Fibroblast of lung (primary cell): ENCODE results near the gene HAUS7. TPM values are rescaled to one million over a fixed set of nuclear protein-coding genes. Genes with fewer than 3 reads are reported as not detected.

Source experiments
- DNase-seq, 2 donors: peaks; one replicate each; pipeline versions ENCODE4 v3.0.0 to v3.0.0-alpha.2; 2010; ENCODE audit warnings: low read depth in 2 of 2
- H2AFZ ChIP-seq: 2 replicates; pipeline ENCODE4 v1.5.1; 2012; ENCODE audit warnings: low read length, control low read depth, inconsistent platforms
- H3K27ac ChIP-seq: 2 replicates; pipeline ENCODE4 v1.5.1; 2011; ENCODE audit warnings: low read length, control low read depth; ENCODE audit not compliant: insufficient read depth
- H3K27me3 ChIP-seq: 2 replicates; pipeline ENCODE4 v1.5.1; 2011; ENCODE audit warnings: mild to moderate bottlenecking, low read length; ENCODE audit not compliant: control insufficient read depth, insufficient read depth
- H3K36me3 ChIP-seq: 2 replicates; pipeline ENCODE4 v1.5.1; 2011; ENCODE audit warnings: low read length; ENCODE audit not compliant: control insufficient read depth, insufficient read depth
- H3K4me1 ChIP-seq: 2 replicates; pipeline ENCODE4 v1.5.1; 2011; ENCODE audit warnings: low read length; ENCODE audit not compliant: control insufficient read depth, insufficient read depth; ENCODE audit errors: extremely low read depth
- H3K4me2 ChIP-seq: 2 replicates; pipeline ENCODE4 v1.5.1; 2011; ENCODE audit warnings: low read length, control low read depth; ENCODE audit not compliant: insufficient read depth; ENCODE audit errors: extremely low read depth
- H3K4me3 ChIP-seq, 4 experiments: fragments of 200-600 bp in 1 of 4; sonication (generic) in 1 of 4; replicated peaks in 1 of 4; 2 replicates each; pipeline ENCODE4 v1.5.1; 2011 to 2016; ENCODE audit warnings: low read length in 4 of 4, low read depth in 3 of 4, mild to moderate bottlenecking in 3 of 4, control low read depth in 2 of 4, inconsistent platforms in 1 of 4, mixed read lengths in 1 of 4; ENCODE audit not compliant: insufficient read depth in 1 of 4; ENCODE audit errors: control extremely low read depth in 1 of 4
- H3K79me2 ChIP-seq: 2 replicates; pipeline ENCODE4 v1.5.1; 2012; ENCODE audit warnings: mild to moderate bottlenecking, low read length, inconsistent platforms; ENCODE audit not compliant: control insufficient read depth, insufficient read depth
- H3K9ac ChIP-seq: 2 replicates; pipeline ENCODE4 v1.5.1; 2011; ENCODE audit warnings: mild to moderate bottlenecking, low read length, control low read depth; ENCODE audit not compliant: insufficient read depth
- H3K9me3 ChIP-seq: 2 replicates; pipeline ENCODE4 v1.5.1; 2012; ENCODE audit warnings: low read depth, low read length; ENCODE audit not compliant: control insufficient read depth, insufficient read depth
- H4K20me1 ChIP-seq: 2 replicates; pipeline ENCODE4 v1.5.1; 2011; ENCODE audit warnings: low read length; ENCODE audit not compliant: control insufficient read depth, insufficient read depth; ENCODE audit errors: extremely low read depth
- EZH2 ChIP-seq: IDR thresholded peaks from 2 replicates; pipeline ENCODE4 v1.5.1; 2012; ENCODE audit warnings: low read length, control low read depth, mild to moderate bottlenecking; ENCODE audit errors: missing control alignments
- polyA plus RNA-seq, 2 donors: library from polyadenylated mRNA; depleted of rRNA in 1 of 2; stranded (reverse) in 1 of 2; unstranded in 1 of 2; fragments of >200 nt; gene quantifications; 2 replicates each; pipeline ENCODE4 v1.2.1, GENCODE V29; 2011 to 2012; ENCODE audit warnings: missing spikeins in 1 of 2
- total RNA-seq: library from RNA; depleted of rRNA; stranded (reverse); fragments of >200 nt; gene quantifications from 2 replicates; pipeline ENCODE4 v1.2.1, GENCODE V29; 2014
- TF ChIP-seq, protein P1 (sequence below), 2 donors: IDR thresholded peaks in 1 of 2; conservative IDR thresholded peaks in 1 of 2; 1 replicate in 1 of 2; 2 replicates in 1 of 2; pipeline ENCODE4 v1.5.1; 2011 to 2012; ENCODE audit warnings: low read length in 2 of 2, control low read depth in 1 of 2, inconsistent platforms in 1 of 2, low read depth in 1 of 2, mild to moderate bottlenecking in 1 of 2

HAUS7 gene
- total and polyA plus RNA-seq, 2 donors (not counting 1 experiment from before 2014, with no cell fraction given) = 7.3 to 10.4 TPM

DNA sequence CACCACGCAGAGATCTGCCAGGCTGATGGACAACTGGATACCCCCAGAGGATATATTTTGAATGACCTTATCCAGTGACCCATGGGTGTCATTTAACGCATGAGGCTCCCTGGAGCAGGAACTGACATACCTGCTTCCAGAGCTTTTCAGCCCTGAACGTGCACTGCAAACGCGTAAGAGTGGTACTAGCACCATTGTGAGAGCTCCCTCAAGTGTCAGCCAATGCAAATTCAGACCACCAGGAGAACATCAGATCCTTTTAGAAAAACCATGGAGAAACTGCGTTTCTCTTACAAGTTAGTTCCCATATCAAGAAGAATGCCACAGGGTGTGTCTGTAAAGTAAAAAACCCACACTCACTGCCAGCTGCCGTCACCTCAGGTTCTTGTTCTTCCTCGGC, 31.8 kb downstream of the HAUS7 start:
- H3K4me3 ChIP-seq = no peak overlapping the region
- H2AFZ ChIP-seq = no peak overlapping the region
- TF ChIP-seq EZH2 = no peak
- TF ChIP-seq, protein P1, sequence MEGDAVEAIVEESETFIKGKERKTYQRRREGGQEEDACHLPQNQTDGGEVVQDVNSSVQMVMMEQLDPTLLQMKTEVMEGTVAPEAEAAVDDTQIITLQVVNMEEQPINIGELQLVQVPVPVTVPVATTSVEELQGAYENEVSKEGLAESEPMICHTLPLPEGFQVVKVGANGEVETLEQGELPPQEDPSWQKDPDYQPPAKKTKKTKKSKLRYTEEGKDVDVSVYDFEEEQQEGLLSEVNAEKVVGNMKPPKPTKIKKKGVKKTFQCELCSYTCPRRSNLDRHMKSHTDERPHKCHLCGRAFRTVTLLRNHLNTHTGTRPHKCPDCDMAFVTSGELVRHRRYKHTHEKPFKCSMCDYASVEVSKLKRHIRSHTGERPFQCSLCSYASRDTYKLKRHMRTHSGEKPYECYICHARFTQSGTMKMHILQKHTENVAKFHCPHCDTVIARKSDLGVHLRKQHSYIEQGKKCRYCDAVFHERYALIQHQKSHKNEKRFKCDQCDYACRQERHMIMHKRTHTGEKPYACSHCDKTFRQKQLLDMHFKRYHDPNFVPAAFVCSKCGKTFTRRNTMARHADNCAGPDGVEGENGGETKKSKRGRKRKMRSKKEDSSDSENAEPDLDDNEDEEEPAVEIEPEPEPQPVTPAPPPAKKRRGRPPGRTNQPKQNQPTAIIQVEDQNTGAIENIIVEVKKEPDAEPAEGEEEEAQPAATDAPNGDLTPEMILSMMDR (conservative IDR thresholded peaks at IDR 0.05 in 1 of 2, IDR thresholded peaks at IDR 0.05 in 1 of 2; ENCODE audit: low read depth in 1 of 2, low read length in 2 of 2) = peak in 1 of 2 donors; percentile 38
- H4K20me1 ChIP-seq = no peaks in the 10 kb centered on the region
- no peak overlapping the region for H3K27ac ChIP-seq
- H3K27me3 ChIP-seq = no peaks in the 10 kb centered on the region
- H3K4me1 ChIP-seq = no peaks in the 10 kb centered on the region
- H3K36me3 ChIP-seq = no peaks in the 10 kb centered on the region
- no peaks in the 10 kb centered on the region for H3K79me2 ChIP-seq
- peak in 1 of 2 donors; percentile 18 for DNase-seq
- no peak overlapping the region for H3K9ac ChIP-seq
- H3K9me3 ChIP-seq = no peaks in the 10 kb centered on the region
- H3K4me2 ChIP-seq = no peak overlapping the region

DNA sequence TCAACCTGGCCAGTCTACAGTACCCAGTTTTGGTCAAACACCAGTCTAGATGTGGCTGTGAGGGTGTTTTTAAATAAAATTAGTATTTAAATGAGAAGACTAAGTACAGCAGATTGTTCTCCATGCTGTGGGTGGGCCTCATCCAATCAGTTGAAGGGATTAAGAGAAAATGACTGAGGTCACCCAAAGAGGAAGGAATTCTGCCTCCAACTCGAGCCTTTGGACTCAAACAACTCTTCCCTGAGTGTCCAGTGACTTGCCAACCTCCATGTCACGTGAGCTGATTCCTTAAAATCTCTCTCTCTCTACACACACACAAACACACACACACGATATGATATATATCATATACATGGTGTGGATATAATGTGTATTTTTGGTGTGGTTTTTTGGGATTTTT, 34.5 kb downstream of the HAUS7 start:
- H3K36me3 ChIP-seq = no peaks in the 10 kb centered on the region
- no peaks in the 10 kb centered on the region for H3K4me1 ChIP-seq
- H3K9ac ChIP-seq = no peak overlapping the region
- no peaks in the 10 kb centered on the region for H4K20me1 ChIP-seq
- no peaks in the 10 kb centered on the region for H3K79me2 ChIP-seq
- H3K4me2 ChIP-seq = no peak overlapping the region
- no peak for DNase-seq
- no peak overlapping the region for H2AFZ ChIP-seq
- H3K27ac ChIP-seq = no peak overlapping the region
- no peaks in the 10 kb centered on the region for H3K9me3 ChIP-seq
- TF ChIP-seq EZH2 = no peak
- TF ChIP-seq, protein P1 (conservative IDR thresholded peaks at IDR 0.05 in 1 of 2, IDR thresholded peaks at IDR 0.05 in 1 of 2; ENCODE audit: low read depth in 1 of 2, low read length in 2 of 2) = no peak
- no peak overlapping the region for H3K4me3 ChIP-seq
- no peaks in the 10 kb centered on the region for H3K27me3 ChIP-seq

DNA sequence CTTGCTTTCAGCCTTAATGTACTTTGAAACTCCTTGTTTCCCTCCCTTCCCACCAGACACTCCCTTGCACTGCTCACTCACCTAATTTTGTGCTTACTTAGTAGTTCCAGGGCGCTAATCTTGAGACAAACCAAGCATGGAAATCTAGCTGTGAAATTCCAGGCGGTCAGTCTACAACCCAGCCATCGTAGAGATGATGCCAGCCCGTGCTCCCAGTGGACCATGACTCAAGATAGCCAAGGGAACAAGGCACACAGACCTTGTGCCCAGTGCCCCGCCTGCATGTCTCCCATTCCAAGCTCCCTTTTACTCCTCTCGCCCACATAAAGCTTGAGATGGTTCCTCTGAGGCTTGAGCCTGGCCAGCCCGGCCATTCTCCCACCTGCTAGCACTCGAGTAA, 35.6 kb downstream of the HAUS7 start:
- Histone ChIP-seq H3K4me3 (no peak overlapping the region), H3K79me2 (no peaks in the 10 kb centered on the region), H4K20me1 (no peaks in the 10 kb centered on the region), H3K4me2 (no peak overlapping the region), H2AFZ (no peak overlapping the region), H3K27me3 (no peaks in the 10 kb centered on the region), H3K4me1 (no peaks in the 10 kb centered on the region), H3K36me3 (no peaks in the 10 kb centered on the region), H3K9me3 (no peaks in the 10 kb centered on the region), H3K9ac (no peak overlapping the region), H3K27ac (no peak overlapping the region)
- no peak for DNase-seq
- no peak for TF ChIP-seq EZH2
